NCI-H526 treated with DMSO at 0.1 percent for 48 hours (cell line): Measurements from ENCODE around the gene KRTCAP2.

Experiments used
- DNase-seq: peaks from one replicate; lab custom pipeline; 2025; lab: John Stamatoyannopoulos, UW

The KRTCAP2 gene

GRCh38 chr1:155134322-155134721 lies 38.8 kb downstream of the KRTCAP2 start:
- no peak for DNase-seq

DNA sequence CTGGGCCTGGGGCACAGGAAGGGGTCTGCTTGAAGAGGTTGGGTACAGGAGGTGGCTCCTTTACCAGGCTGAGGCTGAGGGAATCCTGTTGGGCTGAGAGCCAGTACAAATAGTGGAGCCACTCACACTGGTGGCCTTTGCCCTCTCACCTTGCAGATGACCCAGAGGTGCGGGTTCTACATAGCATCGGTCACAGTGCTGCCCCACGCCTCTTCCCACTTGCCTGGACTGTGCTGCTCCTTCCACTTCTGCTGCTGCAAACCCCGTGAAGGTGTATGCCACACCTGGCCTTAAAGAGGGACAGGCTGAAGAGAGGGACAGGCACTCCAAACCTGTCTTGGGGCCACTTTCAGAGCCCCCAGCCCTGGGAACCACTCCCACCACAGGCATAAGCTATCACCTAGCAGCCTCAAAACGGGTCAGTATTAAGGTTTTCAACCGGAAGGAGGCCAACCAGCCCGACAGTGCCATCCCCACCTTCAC lies 39.3 kb downstream of the KRTCAP2 start:
- no peak for DNase-seq

DNA sequence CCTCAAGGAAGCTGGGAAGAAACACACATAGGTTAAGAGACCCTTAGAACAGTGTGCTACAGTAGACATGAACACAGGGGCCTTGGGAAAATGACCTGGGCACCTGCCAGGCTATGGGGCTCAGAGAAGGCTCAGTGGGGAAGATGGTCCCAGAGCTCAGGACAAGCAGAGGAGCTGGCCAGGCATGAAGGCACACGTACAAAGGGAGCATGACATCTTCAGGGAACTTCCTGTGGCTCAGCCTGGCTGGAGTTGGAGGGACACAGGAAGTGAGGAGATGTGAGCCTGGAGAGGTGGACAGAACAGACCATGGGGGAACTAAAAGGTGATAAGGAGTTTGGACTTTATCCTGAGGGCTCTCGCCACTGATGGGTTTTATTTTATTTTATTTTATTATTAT lies 41.2 kb downstream of the KRTCAP2 start:
- DNase-seq: no peak

GRCh38 chr1:155131285-155131684 lies 41.8 kb downstream of the KRTCAP2 start:
- no peak for DNase-seq

GRCh38 chr1:155130272-155131006 lies 42.7 kb downstream of the KRTCAP2 start:
- no peak for DNase-seq

DNA sequence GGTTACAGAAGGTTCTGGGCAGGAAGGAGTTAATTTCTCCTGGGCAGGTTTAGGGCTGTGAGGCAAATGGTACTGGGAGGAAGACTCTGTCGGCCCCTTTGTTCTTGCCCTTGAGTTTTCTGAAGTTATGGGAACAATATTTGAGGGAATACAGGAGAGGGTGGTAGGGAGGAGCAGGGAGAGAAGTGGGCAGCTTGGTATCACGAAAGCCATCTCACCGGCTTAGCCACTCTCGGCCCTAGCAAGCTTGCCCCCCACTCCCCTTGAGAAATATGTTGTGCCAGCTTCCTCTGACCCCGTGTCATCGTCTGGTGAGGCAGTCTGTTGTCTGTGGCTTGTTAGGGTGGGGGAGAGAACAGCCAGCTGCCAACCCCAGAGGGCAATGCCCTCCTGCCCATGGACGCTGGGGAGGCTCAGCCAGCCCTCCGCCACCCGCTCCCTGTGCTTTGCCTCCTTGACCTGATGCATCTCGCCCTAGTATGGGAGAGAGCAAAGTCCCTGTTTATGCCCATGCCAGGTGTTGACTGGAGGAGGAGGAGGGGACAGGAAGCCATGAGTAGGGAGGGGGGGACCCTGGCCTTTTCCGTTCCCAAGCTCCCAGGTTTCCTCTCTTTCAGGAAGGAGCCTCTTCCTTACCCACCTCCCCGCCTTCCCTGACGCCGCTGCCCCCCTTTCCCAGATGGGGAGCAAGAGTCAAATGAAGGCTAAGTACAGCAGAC lies 44.2 kb downstream of the KRTCAP2 start:
- DNase-seq: peak; percentile 73

- peak; percentile 54 for DNase-seq
Observed at GRCh38 chr1:155127967-155128754, 44.9 kb downstream of the KRTCAP2 start.

DNA sequence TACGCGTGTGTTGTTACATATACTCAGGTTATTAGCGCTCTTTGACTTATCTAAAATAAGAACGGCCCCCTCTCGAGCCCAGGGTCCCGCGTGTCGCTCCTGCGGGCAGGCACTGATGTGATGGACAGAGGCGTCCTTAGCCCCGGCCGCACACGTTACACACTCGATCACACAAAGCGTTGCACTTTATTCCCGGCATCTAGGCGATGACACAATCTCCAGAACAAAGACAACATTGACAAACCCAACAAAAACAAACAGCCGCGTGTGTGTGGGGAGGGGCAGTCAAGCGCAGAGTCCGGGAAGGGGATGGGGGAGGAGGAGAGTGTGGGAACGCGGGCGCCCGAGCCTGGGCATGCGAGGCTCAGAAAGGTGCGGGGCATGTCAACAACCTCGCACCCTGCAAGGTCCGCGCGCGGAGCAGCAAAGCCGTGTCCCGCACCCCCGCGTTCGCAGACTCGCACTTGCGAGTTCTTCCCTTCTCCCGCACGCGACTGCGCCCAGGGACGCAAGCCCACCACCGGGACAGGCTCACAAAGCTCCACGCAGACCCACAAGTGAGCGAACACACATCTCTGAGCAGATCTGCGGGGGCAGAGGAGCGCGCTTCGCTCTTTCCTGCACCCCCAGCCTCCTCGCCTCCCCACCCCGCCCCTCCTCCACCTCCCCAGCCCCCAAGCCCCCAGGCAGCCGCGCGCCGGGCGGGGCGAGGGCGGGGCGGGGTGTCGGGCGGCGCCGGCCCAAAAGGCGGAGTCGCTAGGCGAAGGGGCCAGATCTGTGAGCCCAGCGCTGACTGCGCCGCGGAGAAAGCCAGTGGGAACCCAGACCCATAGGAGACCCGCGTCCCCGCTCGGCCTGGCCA lies 45.8 kb downstream of the KRTCAP2 start, which contains the start of gene EFNA1:
Gene EFNA1 (plus strand): TSS at position 772 of the 862 bp plus-strand sequence. CDS start 102 bp downstream, outside the sequence.
- peak; percentile 97 for DNase-seq

- peak; percentile 100 for DNase-seq
Observed at GRCh38 chr1:155126556-155127104, 46.5 kb downstream of the KRTCAP2 start.

DNA sequence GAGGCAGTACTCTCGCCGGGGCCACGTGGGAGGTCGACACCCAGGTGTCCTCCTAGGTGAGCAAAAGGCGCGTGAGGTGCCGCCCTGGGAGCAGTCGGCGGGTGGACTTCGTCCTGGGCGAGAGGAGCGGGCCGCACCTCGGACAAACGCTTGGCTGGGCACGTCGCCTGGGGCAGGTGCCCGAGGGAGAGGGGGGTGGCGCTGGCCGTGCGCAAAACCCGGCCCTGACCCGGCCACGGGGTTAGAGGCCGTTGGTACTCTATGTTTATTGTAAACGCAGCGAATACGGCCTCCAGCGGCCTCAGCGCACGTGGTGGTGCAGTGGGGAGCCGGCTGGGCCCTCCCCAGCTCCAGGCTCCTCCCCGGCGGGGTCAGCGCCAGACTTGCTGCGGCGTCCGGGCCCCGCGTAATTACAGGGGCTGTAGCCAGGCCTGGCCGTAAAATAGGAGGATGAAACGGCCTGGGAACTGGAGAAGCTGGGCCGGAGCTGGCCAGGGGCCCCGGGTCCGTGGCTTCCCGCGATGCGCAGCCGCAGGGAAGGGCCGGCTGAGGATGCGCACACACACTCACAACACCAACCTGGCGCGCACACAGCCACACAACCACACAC lies 47.1 kb downstream of the KRTCAP2 start:
- DNase-seq: peak; percentile 81

DNA sequence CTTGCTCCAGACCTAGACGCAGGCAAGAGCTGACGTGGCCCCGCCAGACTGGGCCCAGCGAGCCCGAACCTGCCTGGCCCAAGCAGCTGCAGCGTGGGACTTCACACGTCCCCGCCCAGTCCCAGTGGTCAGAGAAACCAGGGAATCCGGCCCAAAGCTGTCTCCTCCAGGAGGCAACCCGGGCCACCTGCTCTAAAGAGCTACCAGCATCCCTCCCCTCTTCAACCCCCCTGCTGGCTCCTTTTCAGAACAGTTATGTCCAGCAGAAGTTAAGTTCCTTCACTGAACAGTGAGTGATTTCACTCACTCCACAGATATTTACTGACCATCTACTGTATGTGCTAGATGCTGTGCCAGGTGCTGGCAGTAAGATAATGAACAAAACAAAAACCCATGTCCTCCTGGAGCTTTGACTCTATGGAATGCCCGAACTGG lies 47.6 kb downstream of the KRTCAP2 start:
- no peak for DNase-seq

GRCh38 chr1:155124503-155125463 lies 48.3 kb downstream of the KRTCAP2 start:
- DNase-seq: no peak

GRCh38 chr1:155123801-155124200 lies 49.3 kb downstream of the KRTCAP2 start:
- DNase-seq: no peak

- no peak for DNase-seq
Observed at GRCh38 chr1:155122308-155122707, 50.8 kb downstream of the KRTCAP2 start.

GRCh38 chr1:155121249-155121648 lies 51.9 kb downstream of the KRTCAP2 start:
- DNase-seq: no peak

DNA sequence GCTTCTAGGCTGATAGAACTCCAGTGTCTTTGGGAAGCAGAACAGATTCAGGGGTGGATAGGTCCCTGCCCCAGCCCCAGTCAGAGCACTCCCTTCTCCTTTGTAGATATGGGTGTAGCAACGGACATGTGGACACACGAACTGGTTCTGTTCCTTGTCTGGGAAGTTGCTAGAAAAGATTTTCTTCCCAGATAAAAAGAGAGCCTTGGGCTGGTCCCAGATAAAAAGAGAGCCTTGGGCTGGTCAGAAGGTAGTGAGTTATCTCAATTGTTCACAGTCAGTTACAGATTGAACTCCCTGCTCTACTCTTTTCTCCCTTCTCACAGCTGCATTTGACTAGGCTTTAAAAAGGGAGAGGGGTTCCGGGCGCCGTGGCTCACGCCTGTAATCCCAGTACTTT lies 52.9 kb downstream of the KRTCAP2 start:
- no peak for DNase-seq
